Stimulated activated CD8-positive, alpha-beta memory T cell treated with anti-CD3 and anti-CD28 coated beads, Interleukin-4, amount 100 ng/mL, for 48 hours (primary cell): ENCODE results near the gene B3GALT5.

Experiments used
- DNase-seq: peaks from one replicate; pipeline ENCODE4 v3.0.0-alpha.2; 2020

The B3GALT5 gene

DNA sequence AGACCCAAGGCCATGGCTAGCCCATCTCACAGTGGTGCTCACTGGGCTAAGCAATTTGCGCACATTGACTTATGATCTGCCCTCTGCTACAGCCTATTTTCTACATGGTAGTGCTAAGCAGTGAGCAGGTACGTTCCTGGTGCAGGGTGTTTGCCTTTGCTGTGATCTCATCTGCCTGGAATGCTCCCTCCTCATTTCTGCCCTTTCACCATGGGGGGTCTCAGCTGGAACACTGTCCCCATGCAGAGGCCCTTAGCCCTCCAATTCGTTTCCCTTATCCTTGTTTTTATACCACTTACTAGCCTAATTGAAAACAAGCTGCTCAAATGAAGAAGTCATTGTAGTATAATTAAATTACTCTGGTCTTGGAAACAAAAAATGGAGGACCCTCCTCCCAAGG lies 2.0 kb upstream of the B3GALT5 start:
- no peak for DNase-seq

DNA sequence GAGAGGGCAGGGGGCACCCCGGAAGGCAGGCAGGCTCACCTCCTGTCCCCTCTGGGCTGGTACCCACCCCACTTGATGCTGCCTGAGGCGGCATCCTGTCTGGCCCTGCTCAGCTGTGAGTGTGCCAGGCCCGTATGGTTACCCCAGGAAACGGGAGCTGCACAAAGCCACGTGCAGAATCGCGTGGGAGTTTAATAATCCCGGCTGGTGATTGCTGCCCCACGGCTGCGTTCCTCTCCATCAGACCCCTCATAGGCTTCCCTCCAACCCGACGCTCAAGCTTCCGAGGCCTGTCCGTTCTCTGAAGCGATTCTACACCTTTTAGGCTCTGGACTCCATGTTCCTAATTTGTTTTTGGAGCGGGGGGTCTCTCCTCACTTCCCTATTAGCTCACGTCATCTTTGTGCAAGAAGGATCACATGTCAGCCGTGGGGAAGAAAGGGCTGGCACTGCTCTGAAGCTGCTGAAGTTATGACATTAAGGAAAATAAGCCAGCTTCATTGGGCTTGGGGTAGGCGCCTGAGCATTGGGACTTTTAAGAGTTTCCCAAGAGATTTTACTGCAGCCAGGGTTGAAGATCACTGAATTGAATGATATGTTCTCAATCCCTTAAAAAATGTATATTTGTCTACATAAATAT lies 1.1 kb upstream of the B3GALT5 start:
- DNase-seq = no peak

DNA sequence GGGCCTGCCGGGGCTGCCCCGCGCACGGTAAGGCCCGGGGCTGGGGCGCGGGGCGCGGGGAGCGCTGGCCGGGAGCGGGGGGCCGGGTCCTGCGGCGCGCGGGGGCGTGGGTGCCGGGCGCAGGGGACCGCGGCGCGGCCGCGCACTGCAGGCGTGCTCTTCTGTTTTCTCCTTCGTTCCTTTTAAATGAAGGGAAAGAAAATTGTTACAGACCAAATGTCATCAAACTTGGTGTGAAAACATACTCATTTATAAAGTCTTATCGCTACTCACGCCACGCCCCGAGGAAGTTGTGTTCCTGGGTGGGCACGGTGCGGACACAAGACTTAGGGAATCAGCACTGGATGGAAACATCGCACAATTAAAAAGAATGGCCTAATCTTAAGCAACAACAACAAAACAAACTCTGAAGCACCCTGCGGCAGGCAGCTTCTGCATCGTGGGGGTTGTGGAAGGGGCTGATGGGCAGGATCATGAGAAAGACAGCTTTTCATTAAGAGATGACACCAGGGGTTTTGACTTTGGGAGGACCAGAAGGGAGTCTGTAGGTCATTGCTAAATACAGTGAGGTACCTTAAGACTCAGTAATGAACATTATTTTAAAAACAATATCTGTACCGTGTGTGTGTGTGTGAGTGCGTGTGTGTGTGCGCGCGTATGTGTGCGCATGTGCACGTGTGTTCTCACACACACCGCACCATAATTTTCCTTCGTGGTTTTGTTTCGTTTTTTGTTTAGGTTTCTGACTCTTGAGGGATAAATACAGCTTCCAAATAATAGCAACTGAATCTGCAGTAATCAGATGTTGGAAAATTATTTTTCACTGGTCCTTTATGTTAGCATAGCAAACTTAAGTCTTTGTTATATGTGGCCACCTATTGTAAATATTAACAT lies 548 bp downstream of the B3GALT5 start:
- DNase-seq = no peak

DNA sequence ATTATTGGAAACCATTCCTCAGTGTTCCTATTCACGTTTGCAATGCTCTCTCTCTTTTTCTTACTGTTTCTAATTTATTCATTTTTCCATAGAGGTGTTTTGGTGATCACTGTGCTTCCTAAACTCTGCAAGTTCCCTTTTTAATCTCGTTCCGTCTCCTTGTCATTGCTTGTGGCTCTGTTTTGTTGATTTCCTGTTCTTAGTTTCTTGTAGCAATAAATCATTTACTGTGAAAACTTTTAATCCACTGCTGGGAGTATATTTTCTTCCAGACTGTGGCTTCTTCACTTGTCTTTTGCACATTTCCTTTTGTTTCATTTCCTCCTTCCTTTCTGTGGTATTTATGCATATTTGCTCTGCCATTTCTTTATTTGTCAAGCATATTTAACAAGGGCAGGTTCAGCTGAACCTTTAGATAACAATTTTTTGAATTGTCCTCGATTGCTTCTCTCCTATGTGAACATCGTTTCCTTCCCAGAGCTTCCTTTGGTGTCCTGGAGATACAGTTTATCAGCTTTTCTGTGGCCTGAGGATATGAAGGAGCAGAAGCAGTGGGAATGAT lies 3.6 kb downstream of the B3GALT5 start:
- DNase-seq = no peak

DNA sequence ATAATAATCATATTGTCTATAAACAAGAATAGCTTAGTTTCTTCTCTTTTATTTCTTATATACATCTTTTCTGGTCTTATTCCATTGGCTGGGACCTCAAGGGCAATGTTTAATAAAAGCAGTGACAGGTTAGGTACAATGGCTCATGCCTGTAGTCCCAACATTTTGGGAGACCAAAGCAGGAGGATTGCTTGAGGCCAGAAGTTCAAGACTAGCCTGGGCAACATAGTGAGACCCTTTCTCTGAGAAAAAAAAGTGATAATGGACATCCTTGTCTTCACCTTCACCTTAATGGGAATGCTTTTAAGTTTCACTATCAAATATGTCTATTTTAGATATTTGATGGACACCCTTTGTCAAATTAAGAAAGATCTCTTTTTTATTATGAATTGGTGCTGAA lies 8.1 kb downstream of the B3GALT5 start:
- no peak for DNase-seq

DNA sequence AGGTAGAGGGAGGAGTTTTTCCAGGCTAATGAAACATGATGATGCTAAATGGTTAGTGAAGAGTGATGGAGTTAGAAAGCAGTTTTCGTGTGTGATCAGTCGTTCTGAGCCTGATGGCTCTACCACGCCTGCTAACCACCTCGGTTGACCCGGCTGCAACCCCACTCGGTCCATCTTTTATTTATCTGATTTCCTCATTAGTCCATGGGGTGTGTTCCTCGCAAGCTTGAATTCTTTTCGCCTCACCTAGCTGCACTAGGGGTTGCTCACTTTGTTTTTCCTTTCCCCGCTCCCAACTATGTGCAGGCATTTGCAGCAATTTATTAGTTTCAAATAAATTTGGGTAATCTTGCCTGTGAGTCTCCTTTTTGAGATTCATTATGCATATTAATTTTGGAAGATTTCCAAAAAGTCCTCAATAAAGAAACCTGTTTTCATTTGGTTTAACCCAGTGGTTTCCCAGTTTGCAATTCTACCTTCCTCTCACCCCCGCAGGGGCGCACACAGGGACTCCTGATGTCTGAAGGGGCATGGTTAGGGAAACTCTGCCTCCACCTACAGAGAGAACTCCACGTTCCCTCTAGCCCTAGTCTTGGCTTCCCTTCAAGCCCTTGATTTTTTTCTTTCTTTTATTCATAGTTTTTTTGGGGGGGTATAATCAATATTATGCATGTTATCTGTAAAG lies 12.6 kb downstream of the B3GALT5 start:
- no peak for DNase-seq

DNA sequence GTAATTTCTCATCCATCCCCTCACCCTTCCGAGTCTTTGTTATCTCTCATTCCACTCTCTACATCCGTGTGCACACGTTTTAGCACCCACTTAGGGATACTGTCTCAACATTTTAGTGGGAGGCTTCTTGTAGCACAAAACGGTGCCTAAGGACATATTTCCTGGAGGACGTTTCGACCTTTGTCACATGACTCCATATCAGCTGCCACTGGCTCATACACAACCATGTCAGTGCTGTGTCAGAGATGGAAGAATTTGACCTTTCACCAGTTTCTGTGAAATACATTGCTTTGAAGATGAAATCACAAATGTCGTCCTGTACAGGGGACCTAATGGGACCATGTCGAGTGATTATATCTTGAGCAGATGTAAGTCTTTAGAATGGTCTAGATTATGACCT lies 15.6 kb downstream of the B3GALT5 start:
- DNase-seq = no peak

DNA sequence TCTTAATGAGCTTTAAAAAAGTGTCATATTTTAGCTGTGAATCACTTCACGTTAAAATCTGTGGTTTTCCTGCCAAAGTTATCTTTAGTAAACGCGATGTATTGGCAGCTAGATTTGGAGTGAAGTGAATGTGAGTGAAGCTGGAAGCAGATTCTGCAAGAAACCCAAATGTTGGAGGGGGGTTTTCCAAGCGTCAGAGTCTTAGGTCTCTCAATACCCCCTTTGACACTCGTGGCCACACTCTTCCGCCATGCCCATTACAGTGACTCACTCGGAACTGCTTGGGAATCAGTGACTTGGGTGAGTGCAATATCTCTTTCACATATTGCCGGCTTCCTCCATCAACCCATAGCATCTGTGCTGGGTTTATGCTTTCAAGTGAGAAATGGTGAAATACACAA lies 17.5 kb downstream of the B3GALT5 start:
- DNase-seq = no peak

DNA sequence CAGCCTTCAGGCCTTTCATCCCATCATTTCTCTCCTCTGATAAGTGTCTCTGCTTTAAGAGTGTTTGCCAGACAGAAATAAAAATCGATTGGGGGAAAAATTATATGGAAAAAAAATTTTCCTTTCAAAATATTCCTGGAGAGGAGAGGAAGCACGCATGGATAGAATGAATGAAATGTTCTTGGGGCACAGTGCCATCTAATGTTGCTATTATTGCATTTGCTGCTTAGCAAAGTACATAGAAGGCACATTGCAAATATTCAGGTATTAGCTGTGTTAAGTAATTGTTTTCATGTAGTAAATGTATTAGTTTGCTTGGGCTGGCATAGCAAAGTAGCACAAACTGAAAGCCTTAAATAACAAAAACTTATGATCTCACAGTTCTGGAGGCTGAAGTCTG lies 18.1 kb downstream of the B3GALT5 start:
- no peak for DNase-seq

DNA sequence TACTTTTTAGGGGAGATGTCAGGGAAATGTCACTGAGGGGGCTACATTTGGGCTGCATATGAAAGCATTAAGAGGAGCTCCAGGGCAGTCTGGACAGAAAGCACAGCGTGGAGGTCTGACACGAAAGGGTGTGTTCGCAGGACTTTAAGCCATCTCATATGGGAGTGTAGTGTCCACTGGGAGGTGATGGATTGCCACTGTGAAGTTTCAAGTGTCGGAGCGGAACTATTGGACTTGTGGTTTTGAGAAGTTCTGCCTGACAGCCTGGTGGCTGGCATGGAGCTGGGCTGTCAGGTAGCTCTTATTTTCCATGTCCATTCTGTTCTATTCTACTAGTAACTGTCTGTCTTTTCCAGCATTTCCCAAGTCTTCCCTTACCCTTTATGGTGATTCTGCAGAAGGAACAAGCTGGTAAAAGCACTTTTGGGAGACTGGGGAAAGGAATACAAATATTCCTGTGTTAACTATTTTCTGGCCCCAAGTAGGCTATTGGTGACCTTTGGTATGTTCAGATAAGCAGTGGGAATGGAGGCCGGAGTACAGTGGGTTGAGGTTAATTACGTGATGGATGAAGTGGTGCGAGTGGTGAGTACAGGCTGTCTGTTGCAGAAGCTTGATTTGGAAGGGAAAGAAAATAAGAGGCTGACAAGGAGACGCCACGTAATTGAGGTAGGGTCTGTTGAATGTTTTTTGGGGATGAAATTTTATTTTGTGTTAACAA lies 19.3 kb downstream of the B3GALT5 start:
- DNase-seq = no peak

DNA sequence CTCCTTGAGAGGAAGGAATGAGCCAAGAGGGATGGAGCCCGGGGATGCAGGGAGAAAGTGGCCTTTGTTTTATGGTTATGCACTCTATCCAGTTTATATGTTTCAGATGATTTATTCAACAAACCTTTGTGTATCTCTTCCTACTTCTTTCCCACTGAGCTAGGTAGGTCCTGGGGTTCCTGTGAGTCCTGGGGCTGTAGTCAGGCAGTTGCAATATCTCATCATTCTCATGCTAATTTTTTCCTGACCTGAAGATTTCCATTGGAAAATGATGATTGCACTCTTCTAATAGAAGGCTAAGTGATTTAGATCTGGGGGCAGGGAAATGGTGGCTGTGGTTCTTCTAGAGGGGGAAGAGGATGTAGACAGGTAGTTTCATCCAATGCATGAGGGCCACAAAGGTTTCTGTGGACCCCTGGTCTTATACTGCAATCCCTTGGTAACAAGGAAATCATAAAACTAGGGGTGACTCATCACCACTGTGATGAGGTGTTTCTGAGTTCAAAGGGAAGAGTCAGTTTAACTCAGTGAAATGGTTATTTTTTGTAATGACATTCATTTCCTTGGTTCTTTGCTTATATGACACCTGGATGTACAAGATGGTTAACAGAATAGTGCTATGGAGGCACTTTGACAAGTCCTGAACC lies 20.2 kb downstream of the B3GALT5 start:
- no peak for DNase-seq

DNA sequence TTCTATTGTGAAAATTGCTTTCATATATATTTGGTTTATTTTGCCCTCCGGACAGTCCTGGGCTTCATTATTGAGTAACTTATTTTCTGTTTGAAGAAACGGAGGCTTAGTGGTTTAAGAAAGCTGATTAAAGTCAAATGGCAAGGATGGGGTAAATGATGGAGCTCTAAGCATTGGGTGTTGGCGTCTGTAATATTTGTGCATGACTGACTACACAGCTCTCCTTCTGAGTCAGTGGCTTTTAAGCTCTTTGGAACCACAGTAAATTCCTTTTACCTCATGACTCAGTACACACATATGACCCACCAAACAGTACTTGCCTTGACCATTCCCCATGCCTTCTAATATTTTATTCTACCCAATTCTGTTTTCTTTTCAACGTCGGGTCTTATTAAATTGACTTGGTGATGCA lies 21.0 kb downstream of the B3GALT5 start:
- no peak for DNase-seq

DNA sequence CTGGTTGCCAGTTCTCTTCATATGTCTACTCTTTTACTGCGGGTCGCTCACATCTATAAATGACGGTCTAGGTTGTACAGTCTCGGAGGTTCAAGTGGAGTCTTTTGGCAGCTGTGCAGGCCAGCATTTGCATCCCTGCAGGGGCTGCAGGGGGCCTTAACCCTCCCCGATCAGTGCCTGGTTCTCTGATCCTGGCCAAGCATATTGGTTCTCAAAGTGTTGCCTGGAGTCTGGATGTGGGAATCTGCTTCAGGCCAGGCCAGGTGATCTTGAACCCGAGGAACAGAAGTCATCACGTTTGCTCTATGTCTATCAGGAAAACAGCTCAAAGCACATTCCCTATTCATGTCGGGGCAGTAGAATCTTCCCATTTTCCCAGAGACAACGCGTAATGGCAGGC lies 21.8 kb downstream of the B3GALT5 start:
- DNase-seq = no peak

DNA sequence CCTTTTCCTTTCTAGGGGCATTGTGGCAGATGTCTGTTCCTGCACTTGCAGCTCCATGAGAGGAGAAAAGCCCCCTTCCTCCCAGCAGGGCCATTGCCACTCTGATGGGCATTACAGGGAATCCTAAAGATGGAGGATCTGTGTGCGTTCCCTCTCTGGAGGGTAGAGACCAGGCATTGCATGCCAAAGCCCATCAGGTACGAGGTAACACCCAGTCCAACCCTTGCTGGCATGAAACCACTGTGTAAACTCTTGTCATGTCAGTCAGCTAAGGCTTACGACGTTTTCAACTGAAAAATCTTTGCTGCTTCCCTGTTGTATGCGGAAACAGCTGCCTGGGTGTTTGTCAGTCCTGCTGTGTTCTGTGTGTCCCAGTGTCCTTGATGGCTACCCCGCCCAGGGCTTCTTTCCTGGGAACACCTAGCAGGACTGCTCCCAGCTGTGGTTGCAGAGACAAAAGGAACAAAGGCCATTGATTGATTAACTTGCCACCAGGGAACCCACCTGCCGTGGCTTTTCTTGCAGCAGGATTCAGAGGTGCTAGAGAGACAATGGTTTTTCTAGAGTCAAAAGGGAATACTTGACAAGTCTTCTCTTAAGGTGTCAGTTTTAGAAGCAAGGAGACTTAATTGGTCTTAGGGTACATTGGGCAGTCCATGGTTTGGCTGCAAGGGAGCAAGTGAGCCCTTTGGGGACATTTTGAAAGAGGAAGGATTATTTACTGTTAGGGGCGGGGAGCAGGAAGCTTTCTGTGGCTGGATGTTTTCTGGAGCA lies 24.6 kb downstream of the B3GALT5 start:
- DNase-seq = no peak

DNA sequence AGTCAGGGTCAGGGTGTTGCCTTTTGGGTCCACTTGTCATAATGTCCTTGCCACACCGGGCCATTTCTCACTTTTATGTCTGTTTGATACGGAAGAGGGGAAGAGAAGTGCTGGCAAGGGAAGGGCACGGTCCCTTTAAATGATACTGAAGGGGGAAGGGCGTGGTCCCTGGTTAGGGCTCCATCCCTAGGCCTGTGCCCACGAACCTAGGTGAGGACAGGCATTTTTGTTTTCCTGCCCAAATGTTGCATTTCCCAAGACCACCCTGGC lies 25.2 kb downstream of the B3GALT5 start:
- no peak for DNase-seq

DNA sequence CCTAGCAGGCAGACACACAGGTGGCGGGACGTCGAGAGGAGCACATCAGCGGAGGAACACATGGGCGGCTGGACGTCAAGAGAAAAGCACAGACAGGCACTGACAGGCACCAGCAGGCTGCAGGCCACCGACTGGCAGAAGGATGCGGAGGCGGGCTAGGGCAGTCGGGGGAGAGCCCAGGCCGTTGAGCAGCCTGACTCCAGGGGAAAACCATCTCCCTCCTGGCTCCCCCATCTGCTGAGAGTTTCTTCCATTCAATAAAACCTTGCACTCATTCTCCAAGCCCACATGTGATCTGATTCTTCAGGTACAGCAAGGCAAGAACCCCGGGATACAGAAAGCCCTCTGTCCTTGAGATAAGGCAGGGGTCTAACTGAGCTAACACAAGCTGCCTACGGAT lies 25.5 kb downstream of the B3GALT5 start:
- no peak for DNase-seq

DNA sequence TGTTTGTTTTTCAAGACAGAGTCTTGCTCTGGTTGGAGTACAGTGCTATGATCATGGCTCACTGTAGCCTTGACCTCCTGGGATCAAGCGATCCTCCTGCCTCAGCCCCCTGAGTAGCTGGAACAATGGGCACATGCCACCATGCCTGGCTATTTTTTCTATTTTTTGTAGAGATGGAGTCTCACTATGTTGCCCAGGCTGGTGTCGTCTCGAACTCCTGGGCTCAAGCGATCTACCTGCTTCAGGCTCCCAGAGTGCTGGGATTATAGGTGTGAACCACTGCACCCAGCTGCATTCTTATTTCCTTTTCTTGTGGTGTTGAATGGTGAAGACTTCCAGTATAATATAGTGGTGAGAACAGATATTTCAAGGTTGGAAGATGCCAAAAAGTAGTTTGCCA lies 28.0 kb downstream of the B3GALT5 start:
- DNase-seq = no peak

DNA sequence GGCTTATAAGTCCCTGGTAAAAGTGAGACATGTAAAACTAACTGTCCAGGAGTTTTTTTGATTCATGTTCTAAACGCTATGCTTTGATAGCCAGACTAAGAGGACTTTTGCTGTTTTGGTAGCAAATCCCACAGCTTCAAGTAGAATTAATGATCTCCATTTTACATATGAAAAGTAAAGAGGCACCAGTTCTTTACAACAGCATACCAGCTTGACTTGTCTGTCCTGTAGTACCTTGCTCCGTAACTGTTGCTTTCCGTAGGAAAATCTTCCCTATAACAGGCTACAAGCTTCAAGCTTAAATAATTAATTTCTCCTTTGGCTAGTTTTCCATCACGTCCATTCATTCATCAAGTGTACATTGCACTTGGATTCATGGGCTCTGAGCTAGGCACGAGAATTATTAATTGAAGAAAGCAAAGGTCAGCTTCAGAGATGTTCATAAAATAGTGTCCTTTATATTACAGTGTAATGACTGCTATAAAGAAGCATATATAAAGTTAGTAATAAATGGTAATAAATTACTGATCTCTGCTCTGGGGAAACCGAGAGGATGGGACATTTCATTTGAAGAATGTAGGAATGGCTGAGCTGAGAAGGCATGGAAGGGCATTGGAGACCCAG lies 29.2 kb downstream of the B3GALT5 start:
- DNase-seq = no peak

DNA sequence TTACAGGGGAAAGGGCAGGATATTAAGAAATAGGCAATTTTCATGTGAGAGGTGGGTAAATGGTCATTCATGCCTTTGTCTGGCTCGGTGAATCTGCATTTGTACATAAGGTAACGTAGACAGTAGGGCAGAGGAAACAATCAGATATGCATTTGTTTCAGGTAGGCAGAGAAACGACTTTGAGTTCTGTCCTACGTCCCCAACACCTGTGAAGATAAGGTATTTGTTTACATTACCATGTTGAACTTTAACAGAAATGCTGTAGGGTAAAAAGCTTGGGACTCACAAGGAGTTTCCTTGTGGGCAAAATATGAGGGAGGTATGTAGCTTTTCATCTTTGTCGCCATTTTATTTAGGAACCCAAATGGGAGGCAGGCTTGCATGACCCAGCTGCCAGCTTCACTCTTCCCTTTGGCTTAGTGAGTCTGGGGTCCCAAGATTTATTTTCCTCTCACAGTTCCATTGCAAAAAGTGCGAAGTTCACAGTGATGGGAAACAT lies 31.4 kb downstream of the B3GALT5 start:
- no peak for DNase-seq

DNA sequence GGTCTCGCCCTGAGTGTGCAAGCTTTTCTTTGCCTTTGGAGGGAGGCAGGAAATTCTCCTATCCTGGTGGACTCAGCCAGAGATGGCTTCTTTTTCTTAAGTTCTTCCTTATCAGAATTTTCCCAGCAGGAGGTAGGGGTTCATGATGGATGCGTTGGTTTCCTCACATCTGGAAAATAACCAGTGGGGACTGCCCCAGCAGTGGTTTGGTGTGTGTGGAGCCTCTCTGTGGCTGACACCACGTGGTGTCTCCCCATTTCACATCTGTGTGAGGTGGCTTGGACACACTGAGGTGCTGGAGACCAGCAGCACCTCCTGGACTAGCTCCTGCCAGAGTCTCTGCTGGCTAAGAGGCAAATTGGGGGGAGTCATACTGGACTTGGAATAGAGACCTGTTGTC lies 32.6 kb downstream of the B3GALT5 start:
- no peak for DNase-seq

DNA sequence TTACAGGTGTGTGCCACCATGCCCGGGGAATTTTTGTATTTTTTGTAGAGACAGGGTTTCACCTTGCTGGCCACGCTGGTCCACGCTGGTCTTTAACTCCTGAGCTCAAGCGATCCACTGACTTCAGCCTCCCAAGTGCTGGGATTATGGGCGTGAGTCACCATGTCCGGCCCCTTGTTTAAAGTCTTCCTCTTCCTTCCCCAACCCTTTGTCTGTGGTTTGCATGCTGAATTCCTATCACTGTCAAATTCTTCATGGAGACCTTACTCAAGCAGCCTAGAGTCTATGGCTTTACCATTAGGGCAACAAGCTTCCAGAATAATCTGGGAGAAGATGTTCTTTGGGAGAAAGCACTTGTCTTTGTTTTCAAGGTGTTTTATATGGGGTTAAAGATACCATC lies 34.7 kb downstream of the B3GALT5 start:
- no peak for DNase-seq
